Measurements from ENCODE around the gene STMN3. TPM values are rescaled to one million over a fixed set of nuclear protein-coding genes. Genes with fewer than 3 reads are reported as not detected.

STMN3 gene
- total RNA-seq, 3 donors from 2014 or later, result 11.8 to 19.6 (median 17.7) TPM

- H3K4me3 ChIP-seq, result no peak overlapping the region
- H3K27ac ChIP-seq, result no peak overlapping the region
- no peaks in the 10 kb centered on the region for H3K27me3 ChIP-seq
- H3K9me3 ChIP-seq, result no peaks in the 10 kb centered on the region
- no peak for DNase-seq (ENCODE audit: low spot score in 2 of 2)
- no peak for TF ChIP-seq POLR2AphosphoS5 (IDR thresholded peaks at IDR 0.05)
- TF ChIP-seq POLR2A (IDR thresholded peaks at IDR 0.05), result no peak
- TF ChIP-seq, protein P1, sequence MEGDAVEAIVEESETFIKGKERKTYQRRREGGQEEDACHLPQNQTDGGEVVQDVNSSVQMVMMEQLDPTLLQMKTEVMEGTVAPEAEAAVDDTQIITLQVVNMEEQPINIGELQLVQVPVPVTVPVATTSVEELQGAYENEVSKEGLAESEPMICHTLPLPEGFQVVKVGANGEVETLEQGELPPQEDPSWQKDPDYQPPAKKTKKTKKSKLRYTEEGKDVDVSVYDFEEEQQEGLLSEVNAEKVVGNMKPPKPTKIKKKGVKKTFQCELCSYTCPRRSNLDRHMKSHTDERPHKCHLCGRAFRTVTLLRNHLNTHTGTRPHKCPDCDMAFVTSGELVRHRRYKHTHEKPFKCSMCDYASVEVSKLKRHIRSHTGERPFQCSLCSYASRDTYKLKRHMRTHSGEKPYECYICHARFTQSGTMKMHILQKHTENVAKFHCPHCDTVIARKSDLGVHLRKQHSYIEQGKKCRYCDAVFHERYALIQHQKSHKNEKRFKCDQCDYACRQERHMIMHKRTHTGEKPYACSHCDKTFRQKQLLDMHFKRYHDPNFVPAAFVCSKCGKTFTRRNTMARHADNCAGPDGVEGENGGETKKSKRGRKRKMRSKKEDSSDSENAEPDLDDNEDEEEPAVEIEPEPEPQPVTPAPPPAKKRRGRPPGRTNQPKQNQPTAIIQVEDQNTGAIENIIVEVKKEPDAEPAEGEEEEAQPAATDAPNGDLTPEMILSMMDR (IDR thresholded peaks at IDR 0.05), result no peak
- no peaks in the 10 kb centered on the region for H3K4me1 ChIP-seq
- intact Hi-C loops (cut with DNase I; ENCODE audit: low total_unique reads), result no loop called here
- H3K36me3 ChIP-seq, result no peaks in the 10 kb centered on the region
Measured at GRCh38 chr20:63612276-63612931, 40.8 kb downstream of the STMN3 start.

GRCh38 chr20:63611646-63612045 is 41.6 kb downstream of the STMN3 start:
- no peak overlapping the region for H3K27ac ChIP-seq
- H3K4me3 ChIP-seq, result no peak overlapping the region
- no peaks in the 10 kb centered on the region for H3K9me3 ChIP-seq
- H3K36me3 ChIP-seq, result no peaks in the 10 kb centered on the region
- H3K4me1 ChIP-seq, result no peaks in the 10 kb centered on the region
- intact Hi-C loops (cut with DNase I; ENCODE audit: low total_unique reads), result no loop called here
- no peaks in the 10 kb centered on the region for H3K27me3 ChIP-seq
- DNase-seq (ENCODE audit: low spot score in 2 of 2), result no peak
- TF ChIP-seq POLR2AphosphoS5 (IDR thresholded peaks at IDR 0.05) (no peak), POLR2A (IDR thresholded peaks at IDR 0.05) (no peak)
- TF ChIP-seq, protein P1 (IDR thresholded peaks at IDR 0.05), result no peak

DNA sequence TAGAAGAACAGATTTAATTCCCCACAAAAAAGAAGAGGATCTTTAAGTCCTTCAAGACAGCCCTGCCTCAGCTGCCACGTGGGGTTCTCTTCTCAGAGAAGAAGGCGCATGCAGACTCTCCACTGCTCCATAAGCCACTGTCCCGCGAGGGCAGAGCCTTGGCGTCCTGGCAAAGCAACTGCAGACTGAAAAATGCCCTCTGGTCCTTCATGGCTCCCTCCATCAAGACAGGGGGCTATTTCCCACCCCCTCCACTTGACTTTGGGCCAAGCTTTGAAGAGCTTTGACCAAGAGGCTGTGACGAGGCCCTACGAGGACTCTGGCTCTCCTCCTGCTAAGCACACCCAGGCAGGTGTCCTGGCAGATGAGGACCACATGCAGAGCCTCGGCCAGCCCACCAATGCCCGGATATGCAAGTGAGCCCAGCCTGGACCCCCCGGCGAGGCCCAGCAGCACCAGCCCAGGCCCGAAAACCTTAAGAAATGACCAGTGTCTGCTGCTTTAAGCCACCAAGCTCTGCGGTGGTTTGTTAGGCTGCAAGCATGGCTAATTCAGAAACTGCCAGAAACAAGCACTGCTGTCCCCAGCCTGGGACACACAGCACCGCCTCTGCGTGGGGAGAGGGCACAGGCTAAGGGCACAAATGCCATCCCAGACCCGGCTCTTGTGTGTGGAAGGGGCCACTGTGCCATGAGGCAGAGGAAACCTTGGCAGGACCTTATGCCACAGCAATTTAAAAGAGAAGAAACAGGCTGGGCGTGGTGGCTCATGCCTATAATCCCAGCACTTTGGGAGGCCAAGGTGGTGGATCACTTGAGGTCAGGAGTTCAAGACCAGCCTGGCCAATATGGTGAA is 42.4 kb downstream of the STMN3 start:
- H3K27me3 ChIP-seq, result no peaks in the 10 kb centered on the region
- TF ChIP-seq POLR2AphosphoS5 (IDR thresholded peaks at IDR 0.05), result no peak
- TF ChIP-seq, protein P1 (IDR thresholded peaks at IDR 0.05), result no peak
- TF ChIP-seq POLR2A (IDR thresholded peaks at IDR 0.05), result no peak
- H3K27ac ChIP-seq, result no peak overlapping the region
- H3K4me1 ChIP-seq, result no peaks in the 10 kb centered on the region
- no peak for DNase-seq (ENCODE audit: low spot score in 2 of 2)
- no peak overlapping the region for H3K4me3 ChIP-seq
- no peaks in the 10 kb centered on the region for H3K9me3 ChIP-seq
- H3K36me3 ChIP-seq, result no peaks in the 10 kb centered on the region
- intact Hi-C loops (cut with DNase I; ENCODE audit: low total_unique reads), result no loop called here

- H3K4me1 ChIP-seq, result no peaks in the 10 kb centered on the region
Measured at GRCh38 chr20:63606686-63607085, 46.5 kb downstream of the STMN3 start.

More at GRCh38 chr20:63606686-63607085, 46.5 kb downstream of the STMN3 start:
- no peaks in the 10 kb centered on the region for H3K27me3 ChIP-seq
- DNase-seq (ENCODE audit: low spot score in 2 of 2), result no peak
- H3K36me3 ChIP-seq, result no peaks in the 10 kb centered on the region
- H3K9me3 ChIP-seq, result no peaks in the 10 kb centered on the region
- intact Hi-C loops (cut with DNase I; ENCODE audit: low total_unique reads), result no loop called here
- no peak overlapping the region for H3K27ac ChIP-seq
- H3K4me3 ChIP-seq, result no peak overlapping the region
- TF ChIP-seq, protein P1 (IDR thresholded peaks at IDR 0.05), result no peak
- TF ChIP-seq POLR2A (IDR thresholded peaks at IDR 0.05), result no peak
- TF ChIP-seq POLR2AphosphoS5 (IDR thresholded peaks at IDR 0.05), result no peak

All from breast epithelium (tissue), 4 donors.